ENCODE measurements around the gene ENPEP.
"Not testable (repeated sequence)": the region's sequence is repeated elsewhere in the genome, so short reads cannot be mapped to it uniquely, and the experiment has no call there.

ENPEP gene

GRCh38 chr4:110475881-110476818 is at the start of gene ENPEP:
ENPEP (plus strand) TSS chr4:110476155; CDS start chr4:110476415, 260 bp downstream.
- in situ Hi-C loops (cut with MboI; ENCODE audit: low sequenced_read_pairs), result no loop called here

GRCh38 chr4:110431805-110432204 is 44.1 kb upstream of the ENPEP start:
- in situ Hi-C loops (cut with MboI; ENCODE audit: low sequenced_read_pairs), result not testable (repeated sequence)

- in situ Hi-C loops (cut with MboI; ENCODE audit: low sequenced_read_pairs), result not testable (repeated sequence)
These were observed 38.7 kb upstream of the ENPEP start for GRCh38 chr4:110437292-110437691.

- in situ Hi-C loops (cut with MboI; ENCODE audit: low sequenced_read_pairs), result not testable (repeated sequence)
These were observed 36.7 kb upstream of the ENPEP start for GRCh38 chr4:110439209-110439608.

GRCh38 chr4:110442309-110442708 is 33.6 kb upstream of the ENPEP start:
- in situ Hi-C loops (cut with MboI; ENCODE audit: low sequenced_read_pairs), result no loop called here

GRCh38 chr4:110442788-110443187 is 33.2 kb upstream of the ENPEP start:
- in situ Hi-C loops (cut with MboI; ENCODE audit: low sequenced_read_pairs), result no loop called here

- in situ Hi-C loops (cut with MboI; ENCODE audit: low sequenced_read_pairs), result no loop called here
These were observed 26.0 kb upstream of the ENPEP start for GRCh38 chr4:110449947-110450346.

GRCh38 chr4:110452546-110452945 is 23.4 kb upstream of the ENPEP start:
- in situ Hi-C loops (cut with MboI; ENCODE audit: low sequenced_read_pairs), result no loop called here

- in situ Hi-C loops (cut with MboI; ENCODE audit: low sequenced_read_pairs), result no loop called here
These were observed 21.5 kb upstream of the ENPEP start for GRCh38 chr4:110454441-110454840.

- in situ Hi-C loops (cut with MboI; ENCODE audit: low sequenced_read_pairs), result no loop called here
These were observed 17.3 kb upstream of the ENPEP start for GRCh38 chr4:110458494-110459266.

GRCh38 chr4:110460074-110460746 is 15.7 kb upstream of the ENPEP start:
- in situ Hi-C loops (cut with MboI; ENCODE audit: low sequenced_read_pairs), result no loop called here

GRCh38 chr4:110467400-110467799 is 8.6 kb upstream of the ENPEP start:
- in situ Hi-C loops (cut with MboI; ENCODE audit: low sequenced_read_pairs), result no loop called here

- in situ Hi-C loops (cut with MboI; ENCODE audit: low sequenced_read_pairs), result no loop called here
These were observed 3.2 kb upstream of the ENPEP start for GRCh38 chr4:110472583-110473329.

- in situ Hi-C loops (cut with MboI; ENCODE audit: low sequenced_read_pairs), result no loop called here
These were observed 1.5 kb upstream of the ENPEP start for GRCh38 chr4:110474481-110474880.

- in situ Hi-C loops (cut with MboI; ENCODE audit: low sequenced_read_pairs), result not testable (repeated sequence)
These were observed 875 bp upstream of the ENPEP start for GRCh38 chr4:110475080-110475479.

GRCh38 chr4:110477836-110478235 is 1.9 kb downstream of the ENPEP start:
- in situ Hi-C loops (cut with MboI; ENCODE audit: low sequenced_read_pairs), result no loop called here

GRCh38 chr4:110480031-110480549 is 4.1 kb downstream of the ENPEP start:
- in situ Hi-C loops (cut with MboI; ENCODE audit: low sequenced_read_pairs), result no loop called here

- in situ Hi-C loops (cut with MboI; ENCODE audit: low sequenced_read_pairs), result no loop called here
These were observed 4.9 kb downstream of the ENPEP start for GRCh38 chr4:110480746-110481271.

- in situ Hi-C loops (cut with MboI; ENCODE audit: low sequenced_read_pairs), result no loop called here
These were observed 7.6 kb downstream of the ENPEP start for GRCh38 chr4:110483516-110483915.

GRCh38 chr4:110484029-110484428 is 8.1 kb downstream of the ENPEP start:
- in situ Hi-C loops (cut with MboI; ENCODE audit: low sequenced_read_pairs), result no loop called here

All from HL-60/S4 treated with phorbol 12-myristate 13-acetate at 8.2 ng/mL for 4 days and 3 days (cell line).